HepG2 (cell line): ENCODE results near the gene CLIC4. TPM values are rescaled to one million over a fixed set of nuclear protein-coding genes. Genes with fewer than 3 reads are reported as not detected.

Experiments used
- ATAD3A ChIP-seq: sonication (generic); formaldehyde crosslinking; IDR thresholded peaks from 2 replicates; pipeline ENCODE4 v1.4.0; 2020; ENCODE audit warnings: missing genetic modification reagents
- CHD2 ChIP-seq: IDR thresholded peaks from 2 replicates; pipeline ENCODE4 v1.6.1; 2011; ENCODE audit warnings: low read depth, low read length, improper control_type of control experiment
- DR1 ChIP-seq: sonication (generic); formaldehyde crosslinking; IDR thresholded peaks from 2 replicates; pipeline ENCODE4 v1.8.0; 2021; ENCODE audit warnings: mild to moderate bottlenecking, missing genetic modification reagents, inconsistent platforms
- GZF1 ChIP-seq: sonication (generic); formaldehyde crosslinking; IDR thresholded peaks from 2 replicates; pipeline ENCODE4 v1.5.1; 2020; ENCODE audit warnings: mild to moderate bottlenecking, missing genetic modification reagents
- HNF4G ChIP-seq, 2 experiments: sonication (generic) in 1 of 2; formaldehyde crosslinking in 1 of 2; IDR thresholded peaks; 2 replicates each; pipeline versions ENCODE4 v1.4.0 to v1.6.1; 2011 to 2020; ENCODE audit warnings: borderline replicate concordance in 2 of 2, low read depth in 2 of 2, mild to moderate bottlenecking in 2 of 2, low read length in 1 of 2, missing genetic modification reagents in 1 of 2, moderate library complexity in 1 of 2
- NFE2L2 ChIP-seq: fragments of 150-350 bp; IDR thresholded peaks from 2 replicates; pipeline ENCODE4 v1.6.1; 2014; ENCODE audit warnings: low read length
- NFYB ChIP-seq: sonication (generic); formaldehyde crosslinking; IDR thresholded peaks from 2 replicates; pipeline ENCODE4 v1.4.0; 2020; ENCODE audit warnings: missing genetic modification reagents
- PAWR ChIP-seq: sonication (generic); formaldehyde crosslinking; IDR thresholded peaks from 2 replicates; pipeline ENCODE4 v1.4.0; 2020; ENCODE audit warnings: missing genetic modification reagents, mild to moderate bottlenecking, borderline replicate concordance
- PCBP2 ChIP-seq: fragments of 200-400 bp; formaldehyde crosslinking; optimal IDR thresholded peaks from 2 replicates; pipeline ENCODE3; 2018; ENCODE audit warnings: low read length, low read depth; ENCODE audit not compliant: poor library complexity, severe bottlenecking
- PRMT3 ChIP-seq: sonication (generic); formaldehyde crosslinking; IDR thresholded peaks from 2 replicates; pipeline ENCODE4 v1.8.1; 2022; ENCODE audit warnings: low read depth, mild to moderate bottlenecking, moderate library complexity, missing genetic modification reagents, borderline replicate concordance
- RERE ChIP-seq: IDR thresholded peaks from 2 replicates; pipeline ENCODE4 v1.6.1; 2016; ENCODE audit warnings: low read depth, missing genetic modification reagents, missing compliant biosample characterization
- SRSF4 ChIP-seq: fragments of 200-400 bp; formaldehyde crosslinking; IDR thresholded peaks from one replicate; pipeline ENCODE4 v1.6.1; 2018; ENCODE audit warnings: mild to moderate bottlenecking, low read depth, low read length, moderate library complexity; ENCODE audit not compliant: poor library complexity, severe bottlenecking
- TBL1XR1 ChIP-seq: fragments of 150-350 bp; IDR thresholded peaks from 2 replicates; pipeline ENCODE4 v1.6.1; 2014; ENCODE audit warnings: borderline replicate concordance, low read length; ENCODE audit not compliant: partially characterized antibody
- ZBTB20 ChIP-seq: sonication (generic); formaldehyde crosslinking; IDR thresholded peaks from 2 replicates; pipeline ENCODE4 v1.8.1; 2023; ENCODE audit warnings: missing genetic modification reagents, low read depth, mild to moderate bottlenecking, borderline replicate concordance
- ZNF276 ChIP-seq: sonication (generic); formaldehyde crosslinking; IDR thresholded peaks from 2 replicates; pipeline ENCODE4 v1.4.0; 2020; ENCODE audit warnings: mild to moderate bottlenecking, low read depth, missing genetic modification reagents
- ZNF513 ChIP-seq: sonication (generic); formaldehyde crosslinking; conservative IDR thresholded peaks from 2 replicates; pipeline ENCODE4 v1.5.0; 2020; ENCODE audit warnings: missing genetic modification reagents
- ZNF773 ChIP-seq: sonication (generic); formaldehyde crosslinking; IDR thresholded peaks from 2 replicates; pipeline ENCODE4 v1.4.0; 2020; ENCODE audit warnings: missing genetic modification reagents, borderline replicate concordance
- ZNF883 ChIP-seq: sonication (generic); formaldehyde crosslinking; IDR thresholded peaks from 2 replicates; pipeline ENCODE4 v1.5.1; 2020; ENCODE audit warnings: mild to moderate bottlenecking, missing genetic modification reagents; ENCODE audit errors: not compliant biosample characterization
- ZSCAN29 ChIP-seq: sonication (generic); formaldehyde crosslinking; conservative IDR thresholded peaks from 2 replicates; pipeline ENCODE4 v1.4.0; 2020; ENCODE audit warnings: mild to moderate bottlenecking, missing genetic modification reagents
- polyA plus RNA-seq, 8 experiments: library from polyadenylated mRNA; depleted of rRNA in 3 of 8; stranded (reverse) in 7 of 8; unstranded in 1 of 8; fragments of >200 nt; fragmentation: Illumina TruSeq in 4 of 8; extraction: Trizol in 4 of 8; gene quantifications; 2 replicates each; pipeline versions ENCODE4 v1.2.1 to v1.2.3, GENCODE V29; 2011 to 2016; ENCODE audit warnings: low read depth in 4 of 8, missing spikeins in 1 of 8, mixed read lengths in 1 of 8; ENCODE audit not compliant: insufficient read depth in 1 of 8
- total RNA-seq, 5 experiments: library from RNA; depleted of rRNA; stranded (reverse); fragments of >200 nt; fragmentation: Illumina TruSeq; extraction: Trizol; gene quantifications; 2 replicates each; pipeline ENCODE4 v1.2.3, GENCODE V29; 2016; ENCODE audit warnings: low read depth in 1 of 5

CLIC4 gene
- total and polyA plus RNA-seq, 2 of the 13 experiments (the other 11 are each of a cell fraction or from before 2014, with no cell fraction given) = 23.3 to 77.4 TPM

- 0 out of 2 replicates have a peak, but pooled peaks have one; percentile 23 for TF ChIP-seq ZBTB20 (CRISPR knock-in tag)
- peak; percentile 85 for TF ChIP-seq ZNF883 (CRISPR knock-in tag)
- TF ChIP-seq NFYB (CRISPR knock-in tag) = peak; percentile 57
- no peak for TF ChIP-seq ATAD3A (CRISPR knock-in tag)
- peak; percentile 85 for TF ChIP-seq DR1 (CRISPR knock-in tag)
- TF ChIP-seq PRMT3 (CRISPR knock-in tag) = no peak
- no peak for TF ChIP-seq RERE (CRISPR knock-in tag)
- TF ChIP-seq PCBP2 = no peak
- TF ChIP-seq HNF4G (IDR thresholded peaks at IDR 0.05; ENCODE audit: borderline replicate concordance, low read depth, low read length) = no peak
- TF ChIP-seq HNF4G (CRISPR knock-in tag; IDR thresholded peaks at IDR 0.05; ENCODE audit: borderline replicate concordance, low read depth) = 0 out of 2 replicates have a peak, but pooled peaks have one; percentile 16
- TF ChIP-seq SRSF4 = no peak
- TF ChIP-seq ZNF513 = no peak
- no peak for TF ChIP-seq PAWR (CRISPR knock-in tag)
- 0 out of 2 replicates have a peak, but pooled peaks have one; percentile 24 for TF ChIP-seq ZNF276 (CRISPR knock-in tag)
- TF ChIP-seq CHD2 = no peak
- no peak for TF ChIP-seq TBL1XR1
- no peak for TF ChIP-seq NFE2L2
- no peak for TF ChIP-seq ZSCAN29 (CRISPR knock-in tag)
- TF ChIP-seq GZF1 (CRISPR knock-in tag) = 0 out of 2 replicates have a peak, but pooled peaks have one; percentile 51
- TF ChIP-seq ZNF773 (CRISPR knock-in tag) = no peak; the same call in 1 of the 2 replicates
Measured at GRCh38 chr1:24744911-24745710, at the start of gene CLIC4 (continued).
